ENCODE data around the gene MT4.

DNA sequence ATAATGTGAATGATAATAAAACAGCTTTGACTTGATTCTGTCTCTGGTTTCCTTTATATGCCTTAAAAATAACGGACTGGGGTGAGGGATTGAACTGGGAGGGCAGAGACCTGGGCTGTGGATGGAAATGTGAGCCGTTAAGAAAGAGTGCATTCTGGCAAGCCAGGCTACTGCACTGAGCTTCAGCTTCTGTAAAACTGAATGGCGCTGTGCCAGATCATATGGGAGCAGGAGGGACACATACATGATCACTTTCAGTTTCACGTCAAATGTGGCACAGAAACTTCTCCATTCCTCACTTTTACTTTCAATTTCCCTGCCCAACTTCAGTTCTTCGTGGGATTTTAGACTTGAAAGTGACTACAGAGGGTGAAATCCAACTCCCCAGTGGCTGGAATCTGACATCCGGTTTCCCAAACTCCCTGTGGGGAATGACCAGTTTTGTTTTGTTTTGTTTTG, 44.6 kb downstream of the MT4 start:
- TF ChIP-seq, protein P1, sequence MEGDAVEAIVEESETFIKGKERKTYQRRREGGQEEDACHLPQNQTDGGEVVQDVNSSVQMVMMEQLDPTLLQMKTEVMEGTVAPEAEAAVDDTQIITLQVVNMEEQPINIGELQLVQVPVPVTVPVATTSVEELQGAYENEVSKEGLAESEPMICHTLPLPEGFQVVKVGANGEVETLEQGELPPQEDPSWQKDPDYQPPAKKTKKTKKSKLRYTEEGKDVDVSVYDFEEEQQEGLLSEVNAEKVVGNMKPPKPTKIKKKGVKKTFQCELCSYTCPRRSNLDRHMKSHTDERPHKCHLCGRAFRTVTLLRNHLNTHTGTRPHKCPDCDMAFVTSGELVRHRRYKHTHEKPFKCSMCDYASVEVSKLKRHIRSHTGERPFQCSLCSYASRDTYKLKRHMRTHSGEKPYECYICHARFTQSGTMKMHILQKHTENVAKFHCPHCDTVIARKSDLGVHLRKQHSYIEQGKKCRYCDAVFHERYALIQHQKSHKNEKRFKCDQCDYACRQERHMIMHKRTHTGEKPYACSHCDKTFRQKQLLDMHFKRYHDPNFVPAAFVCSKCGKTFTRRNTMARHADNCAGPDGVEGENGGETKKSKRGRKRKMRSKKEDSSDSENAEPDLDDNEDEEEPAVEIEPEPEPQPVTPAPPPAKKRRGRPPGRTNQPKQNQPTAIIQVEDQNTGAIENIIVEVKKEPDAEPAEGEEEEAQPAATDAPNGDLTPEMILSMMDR (IDR thresholded peaks at IDR 0.05) = peak in 2 of 3 donors; percentile 7 to 8
- TF ChIP-seq POLR2A (IDR thresholded peaks at IDR 0.05) (peak; percentile 28), EP300 (IDR thresholded peaks at IDR 0.05) (no peak)

Measured in ovary (tissue), 3 donors.